ENCODE results near the gene ELFN1. TPM values are rescaled to one million over a fixed set of nuclear protein-coding genes. Genes with fewer than 3 reads are reported as not detected.

ELFN1 gene
- polyA plus RNA-seq, 4 donors: 0.80 to 2.0 TPM; not detected in 2

GRCh38 chr7:1769286-1770200 lies 99.5 kb downstream of the ELFN1 start:
- H3K4me1 ChIP-seq (ENCODE audit: control insufficient read depth in 3 of 3, insufficient read depth in 2 of 3, low read depth in 1 of 3, low read length in 2 of 3): no peaks in the 10 kb centered on the region
- no peak for DNase-seq
- H3K36me3 ChIP-seq (ENCODE audit: control insufficient read depth in 3 of 3, insufficient read depth in 2 of 3, low read depth in 1 of 3, low read length in 3 of 3): no peaks in the 10 kb centered on the region
- H3K4me3 ChIP-seq (ENCODE audit: low read depth in 1 of 3, low read length in 3 of 3): no peak overlapping the region
- no peak overlapping the region for H3K27ac ChIP-seq (ENCODE audit: low read depth in 1 of 3, low read length in 2 of 3)
- peaks cover 0 to under 1% of the 10 kb centered on the region in 2 donors for H3K9me3 ChIP-seq (ENCODE audit: control insufficient read depth in 2 of 2, insufficient read depth in 1 of 2, low read depth in 1 of 2, low read length in 1 of 2)
- FAIRE-seq: no peak
- peaks cover 0 to 5% (median 0%) of the 10 kb centered on the region in 3 donors for H3K27me3 ChIP-seq (ENCODE audit: control insufficient read depth in 3 of 3, insufficient read depth in 3 of 3, low read length in 3 of 3)
- 93 to 95% (median 94%) methylated on average over 54 of the region's 54 CpGs for WGBS, 3 donors

- Histone ChIP-seq H3K9me3 (ENCODE audit: control insufficient read depth in 2 of 2, insufficient read depth in 1 of 2, low read depth in 1 of 2, low read length in 1 of 2) (no peaks in the 10 kb centered on the region), H3K36me3 (ENCODE audit: control insufficient read depth in 3 of 3, insufficient read depth in 2 of 3, low read depth in 1 of 3, low read length in 3 of 3) (no peaks in the 10 kb centered on the region), H3K4me1 (ENCODE audit: control insufficient read depth in 3 of 3, insufficient read depth in 2 of 3, low read depth in 1 of 3, low read length in 2 of 3) (no peaks in the 10 kb centered on the region), H3K27ac (ENCODE audit: low read depth in 1 of 3, low read length in 2 of 3) (no peak overlapping the region), H3K27me3 (ENCODE audit: control insufficient read depth in 3 of 3, insufficient read depth in 3 of 3, low read length in 3 of 3) (peaks cover 0 to 5% (median 0%) of the 10 kb centered on the region in 3 donors), H3K4me3 (ENCODE audit: low read depth in 1 of 3, low read length in 3 of 3) (no peak overlapping the region)
- WGBS, 3 donors: 88 to 96% (median 93%) methylated on average over 6 of the region's 6 CpGs
- DNase-seq (no peak), FAIRE-seq (no peak)
Measured at GRCh38 chr7:1770331-1770730, 100.3 kb downstream of the ELFN1 start.

GRCh38 chr7:1775389-1775788 lies 105.3 kb downstream of the ELFN1 start:
- H3K4me1 ChIP-seq (ENCODE audit: control insufficient read depth in 3 of 3, insufficient read depth in 2 of 3, low read depth in 1 of 3, low read length in 2 of 3): no peaks in the 10 kb centered on the region
- H3K4me3 ChIP-seq (ENCODE audit: low read depth in 1 of 3, low read length in 3 of 3): no peak overlapping the region
- H3K36me3 ChIP-seq (ENCODE audit: control insufficient read depth in 3 of 3, insufficient read depth in 2 of 3, low read depth in 1 of 3, low read length in 3 of 3): no peaks in the 10 kb centered on the region
- DNase-seq: no peak
- no peaks in the 10 kb centered on the region for H3K27me3 ChIP-seq (ENCODE audit: control insufficient read depth in 3 of 3, insufficient read depth in 3 of 3, low read length in 3 of 3)
- no peak for FAIRE-seq
- 61 to 74% (median 62%) methylated on average over 4 of the region's 4 CpGs for WGBS, 3 donors
- no peak overlapping the region for H3K27ac ChIP-seq (ENCODE audit: low read depth in 1 of 3, low read length in 2 of 3)
- peaks cover 0 to 7% of the 10 kb centered on the region in 2 donors for H3K9me3 ChIP-seq (ENCODE audit: control insufficient read depth in 2 of 2, insufficient read depth in 1 of 2, low read depth in 1 of 2, low read length in 1 of 2)

- WGBS, 3 donors: 74 to 81% (median 79%) methylated on average over 6 of the region's 6 CpGs
- Histone ChIP-seq H3K4me3 (ENCODE audit: low read depth in 1 of 3, low read length in 3 of 3) (no peak overlapping the region), H3K9me3 (ENCODE audit: control insufficient read depth in 2 of 2, insufficient read depth in 1 of 2, low read depth in 1 of 2, low read length in 1 of 2) (peaks cover 0 to 7% of the 10 kb centered on the region in 2 donors), H3K4me1 (ENCODE audit: control insufficient read depth in 3 of 3, insufficient read depth in 2 of 3, low read depth in 1 of 3, low read length in 2 of 3) (no peaks in the 10 kb centered on the region), H3K36me3 (ENCODE audit: control insufficient read depth in 3 of 3, insufficient read depth in 2 of 3, low read depth in 1 of 3, low read length in 3 of 3) (no peaks in the 10 kb centered on the region), H3K27me3 (ENCODE audit: control insufficient read depth in 3 of 3, insufficient read depth in 3 of 3, low read length in 3 of 3) (no peaks in the 10 kb centered on the region), H3K27ac (ENCODE audit: low read depth in 1 of 3, low read length in 2 of 3) (no peak overlapping the region)
- DNase-seq: no peak
- FAIRE-seq: no peak
Measured at GRCh38 chr7:1777122-1777521, 107.0 kb downstream of the ELFN1 start.

GRCh38 chr7:1779445-1779844 lies 109.4 kb downstream of the ELFN1 start:
- WGBS, 3 donors: 87 to 90% (median 88%) methylated on average over 14 of the region's 14 CpGs
- Histone ChIP-seq H3K4me3 (ENCODE audit: low read depth in 1 of 3, low read length in 3 of 3) (no peak overlapping the region), H3K4me1 (ENCODE audit: control insufficient read depth in 3 of 3, insufficient read depth in 2 of 3, low read depth in 1 of 3, low read length in 2 of 3) (no peaks in the 10 kb centered on the region), H3K27me3 (ENCODE audit: control insufficient read depth in 3 of 3, insufficient read depth in 3 of 3, low read length in 3 of 3) (no peaks in the 10 kb centered on the region), H3K27ac (ENCODE audit: low read depth in 1 of 3, low read length in 2 of 3) (no peak overlapping the region), H3K36me3 (ENCODE audit: control insufficient read depth in 3 of 3, insufficient read depth in 2 of 3, low read depth in 1 of 3, low read length in 3 of 3) (no peaks in the 10 kb centered on the region), H3K9me3 (ENCODE audit: control insufficient read depth in 2 of 2, insufficient read depth in 1 of 2, low read depth in 1 of 2, low read length in 1 of 2) (peaks cover 0 to 7% of the 10 kb centered on the region in 2 donors)
- FAIRE-seq: no peak
- no peak for DNase-seq

GRCh38 chr7:1781369-1781768 lies 111.3 kb downstream of the ELFN1 start:
- Histone ChIP-seq H3K27me3 (ENCODE audit: control insufficient read depth in 3 of 3, insufficient read depth in 3 of 3, low read length in 3 of 3) (no peaks in the 10 kb centered on the region), H3K27ac (ENCODE audit: low read depth in 1 of 3, low read length in 2 of 3) (no peak overlapping the region), H3K4me1 (ENCODE audit: control insufficient read depth in 3 of 3, insufficient read depth in 2 of 3, low read depth in 1 of 3, low read length in 2 of 3) (no peaks in the 10 kb centered on the region), H3K4me3 (ENCODE audit: low read depth in 1 of 3, low read length in 3 of 3) (no peak overlapping the region), H3K36me3 (ENCODE audit: control insufficient read depth in 3 of 3, insufficient read depth in 2 of 3, low read depth in 1 of 3, low read length in 3 of 3) (no peaks in the 10 kb centered on the region), H3K9me3 (ENCODE audit: control insufficient read depth in 2 of 2, insufficient read depth in 1 of 2, low read depth in 1 of 2, low read length in 1 of 2) (peaks cover 0 to 15% of the 10 kb centered on the region in 2 donors)
- no peak for DNase-seq
- WGBS, 3 donors: 88 to 94% (median 89%) methylated on average over 12 of the region's 12 CpGs
- FAIRE-seq: no peak

- H3K4me1 ChIP-seq (ENCODE audit: control insufficient read depth in 3 of 3, insufficient read depth in 2 of 3, low read depth in 1 of 3, low read length in 2 of 3): no peaks in the 10 kb centered on the region
- 77 to 85% (median 81%) methylated on average over 3 of the region's 3 CpGs for WGBS, 3 donors
- FAIRE-seq (no peak), DNase-seq (no peak)
- H3K27me3 ChIP-seq (ENCODE audit: control insufficient read depth in 3 of 3, insufficient read depth in 3 of 3, low read length in 3 of 3): no peaks in the 10 kb centered on the region
- H3K4me3 ChIP-seq (ENCODE audit: low read depth in 1 of 3, low read length in 3 of 3): no peak overlapping the region
- H3K27ac ChIP-seq (ENCODE audit: low read depth in 1 of 3, low read length in 2 of 3): no peak overlapping the region
- peaks cover 0 to 8% of the 10 kb centered on the region in 2 donors for H3K9me3 ChIP-seq (ENCODE audit: control insufficient read depth in 2 of 2, insufficient read depth in 1 of 2, low read depth in 1 of 2, low read length in 1 of 2)
- H3K36me3 ChIP-seq (ENCODE audit: control insufficient read depth in 3 of 3, insufficient read depth in 2 of 3, low read depth in 1 of 3, low read length in 3 of 3): no peaks in the 10 kb centered on the region
Measured at GRCh38 chr7:1785839-1786238, 115.8 kb downstream of the ELFN1 start.

GRCh38 chr7:1787241-1787640 lies 117.2 kb downstream of the ELFN1 start:
- Histone ChIP-seq H3K27ac (ENCODE audit: low read depth in 1 of 3, low read length in 2 of 3) (no peak overlapping the region), H3K36me3 (ENCODE audit: control insufficient read depth in 3 of 3, insufficient read depth in 2 of 3, low read depth in 1 of 3, low read length in 3 of 3) (no peaks in the 10 kb centered on the region), H3K4me1 (ENCODE audit: control insufficient read depth in 3 of 3, insufficient read depth in 2 of 3, low read depth in 1 of 3, low read length in 2 of 3) (no peaks in the 10 kb centered on the region), H3K4me3 (ENCODE audit: low read depth in 1 of 3, low read length in 3 of 3) (no peak overlapping the region), H3K9me3 (ENCODE audit: control insufficient read depth in 2 of 2, insufficient read depth in 1 of 2, low read depth in 1 of 2, low read length in 1 of 2) (peaks cover 0 to 8% of the 10 kb centered on the region in 2 donors), H3K27me3 (ENCODE audit: control insufficient read depth in 3 of 3, insufficient read depth in 3 of 3, low read length in 3 of 3) (no peaks in the 10 kb centered on the region)
- DNase-seq (no peak), FAIRE-seq (no peak)
- whole genome bisulfite sequencing, 3 donors: 73 to 74% (median 74%) methylated on average over 9 of the region's 9 CpGs
